DOHH2 (cell line): ENCODE measurements around the gene SLX4IP.

Source experiments
- H3F3A ChIP-seq: fragments of 200-600 bp; sonication (generic), shearing (Covaris generic); 2 replicates; pipeline ENCODE4 v1.6.0; 2016; ENCODE audit warnings: antibody characterized with exemption, mild to moderate bottlenecking; ENCODE audit not compliant: control insufficient read depth, insufficient read depth
- H3K27ac ChIP-seq: fragments of 200-600 bp; sonication (generic); 2 replicates; pipeline ENCODE4 v1.5.1; 2014; ENCODE audit warnings: low read depth, mild to moderate bottlenecking, low read length, moderate library complexity
- H3K27me3 ChIP-seq: fragments of 200-600 bp; sonication (generic); 2 replicates; pipeline ENCODE4 v1.6.1; 2014; ENCODE audit warnings: mild to moderate bottlenecking, low read length, mixed read lengths; ENCODE audit not compliant: control insufficient read depth
- H3K36me3 ChIP-seq: fragments of 200-600 bp; sonication (generic); 2 replicates; pipeline ENCODE4 v1.6.1; 2014; ENCODE audit warnings: mild to moderate bottlenecking, low read length, moderate library complexity, mixed read lengths; ENCODE audit not compliant: control insufficient read depth
- H3K4me1 ChIP-seq: fragments of 200-600 bp; sonication (generic); 2 replicates; pipeline ENCODE4 v1.6.1; 2014; ENCODE audit warnings: mild to moderate bottlenecking, low read length, mixed read lengths; ENCODE audit not compliant: control insufficient read depth
- H3K4me2 ChIP-seq: fragments of 200-600 bp; sonication (generic); 2 replicates; pipeline ENCODE4 v1.6.0; 2014; ENCODE audit warnings: mild to moderate bottlenecking, low read length, moderate library complexity
- H3K4me3 ChIP-seq: fragments of 200-600 bp; sonication (generic); 2 replicates; pipeline ENCODE4 v1.5.1; 2014; ENCODE audit warnings: mild to moderate bottlenecking, low read length, mixed read lengths
- H3K79me2 ChIP-seq: fragments of 200-600 bp; sonication (generic); 2 replicates; pipeline ENCODE4 v1.6.1; 2014; ENCODE audit warnings: mild to moderate bottlenecking, low read length, mixed read lengths; ENCODE audit not compliant: control insufficient read depth
- H3K9me2 ChIP-seq: fragments of 200-600 bp; sonication (generic); replicated peaks from 2 replicates; pipeline ENCODE4 v1.6.1; 2014; ENCODE audit warnings: mild to moderate bottlenecking, low read length, mixed read lengths; ENCODE audit not compliant: control insufficient read depth
- H3K9me3 ChIP-seq: fragments of 200-600 bp; sonication (generic); 2 replicates; pipeline ENCODE4 v1.6.1; 2014; ENCODE audit warnings: antibody characterized with exemption, low read length, mixed read lengths; ENCODE audit not compliant: control insufficient read depth, insufficient read depth
- H4K20me1 ChIP-seq: fragments of 200-600 bp; sonication (generic); 2 replicates; pipeline ENCODE4 v1.6.0; 2014; ENCODE audit warnings: low read depth, mild to moderate bottlenecking, antibody characterized with exemption, low read length, moderate library complexity; ENCODE audit not compliant: control insufficient read depth, insufficient read depth
- EZH2phosphoT487 ChIP-seq: fragments of 200-600 bp; sonication (generic); IDR thresholded peaks from 2 replicates; pipeline ENCODE4 v1.6.1; 2017; ENCODE audit warnings: borderline replicate concordance, mild to moderate bottlenecking, antibody characterized with exemption, low read length, moderate library complexity, mixed read lengths
- TF ChIP-seq, protein P1 (sequence below): fragments of 200-600 bp; sonication (generic); IDR thresholded peaks from one replicate; pipeline ENCODE4 v1.5.1; 2014; ENCODE audit warnings: antibody characterized with exemption, mild to moderate bottlenecking, low read depth, low read length; ENCODE audit not compliant: poor library complexity, severe bottlenecking

The SLX4IP gene

DNA sequence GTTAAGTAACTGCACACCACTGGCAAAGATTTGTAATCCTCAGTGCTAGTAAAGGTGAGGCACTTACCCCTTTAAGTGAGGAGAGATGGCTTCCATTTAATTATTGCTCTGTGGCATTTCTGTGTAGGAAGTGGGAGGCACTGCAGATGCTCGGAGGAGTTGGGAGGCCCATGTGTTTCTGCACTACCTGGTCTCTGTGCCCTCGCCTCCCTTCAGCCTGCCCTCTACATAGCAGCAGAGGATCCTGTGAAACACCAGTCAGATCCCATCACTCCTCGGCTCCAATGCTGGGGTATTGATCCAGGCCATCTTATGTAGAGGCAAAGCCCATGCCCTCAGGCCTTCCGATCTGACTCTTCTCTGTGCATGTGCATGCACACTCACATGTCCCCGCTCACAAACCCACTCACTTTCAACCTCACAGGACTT lies 67.0 kb downstream of the SLX4IP start:
- H3K79me2 ChIP-seq = peaks cover 22% of the 10 kb centered on the region
- H3K4me3 ChIP-seq = no peak overlapping the region
- H3K27ac ChIP-seq = no peak overlapping the region
- H3K4me1 ChIP-seq = no peaks in the 10 kb centered on the region
- H3K4me2 ChIP-seq = no peak overlapping the region
- no peaks in the 10 kb centered on the region for H3K27me3 ChIP-seq
- no peaks in the 10 kb centered on the region for H3F3A ChIP-seq
- no peaks in the 10 kb centered on the region for H4K20me1 ChIP-seq
- TF ChIP-seq, protein P1, sequence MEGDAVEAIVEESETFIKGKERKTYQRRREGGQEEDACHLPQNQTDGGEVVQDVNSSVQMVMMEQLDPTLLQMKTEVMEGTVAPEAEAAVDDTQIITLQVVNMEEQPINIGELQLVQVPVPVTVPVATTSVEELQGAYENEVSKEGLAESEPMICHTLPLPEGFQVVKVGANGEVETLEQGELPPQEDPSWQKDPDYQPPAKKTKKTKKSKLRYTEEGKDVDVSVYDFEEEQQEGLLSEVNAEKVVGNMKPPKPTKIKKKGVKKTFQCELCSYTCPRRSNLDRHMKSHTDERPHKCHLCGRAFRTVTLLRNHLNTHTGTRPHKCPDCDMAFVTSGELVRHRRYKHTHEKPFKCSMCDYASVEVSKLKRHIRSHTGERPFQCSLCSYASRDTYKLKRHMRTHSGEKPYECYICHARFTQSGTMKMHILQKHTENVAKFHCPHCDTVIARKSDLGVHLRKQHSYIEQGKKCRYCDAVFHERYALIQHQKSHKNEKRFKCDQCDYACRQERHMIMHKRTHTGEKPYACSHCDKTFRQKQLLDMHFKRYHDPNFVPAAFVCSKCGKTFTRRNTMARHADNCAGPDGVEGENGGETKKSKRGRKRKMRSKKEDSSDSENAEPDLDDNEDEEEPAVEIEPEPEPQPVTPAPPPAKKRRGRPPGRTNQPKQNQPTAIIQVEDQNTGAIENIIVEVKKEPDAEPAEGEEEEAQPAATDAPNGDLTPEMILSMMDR = no peak
- TF ChIP-seq EZH2phosphoT487 = no peak
- no peaks in the 10 kb centered on the region for H3K36me3 ChIP-seq
- no peaks in the 10 kb centered on the region for H3K9me3 ChIP-seq
- no peaks in the 10 kb centered on the region for H3K9me2 ChIP-seq

DNA sequence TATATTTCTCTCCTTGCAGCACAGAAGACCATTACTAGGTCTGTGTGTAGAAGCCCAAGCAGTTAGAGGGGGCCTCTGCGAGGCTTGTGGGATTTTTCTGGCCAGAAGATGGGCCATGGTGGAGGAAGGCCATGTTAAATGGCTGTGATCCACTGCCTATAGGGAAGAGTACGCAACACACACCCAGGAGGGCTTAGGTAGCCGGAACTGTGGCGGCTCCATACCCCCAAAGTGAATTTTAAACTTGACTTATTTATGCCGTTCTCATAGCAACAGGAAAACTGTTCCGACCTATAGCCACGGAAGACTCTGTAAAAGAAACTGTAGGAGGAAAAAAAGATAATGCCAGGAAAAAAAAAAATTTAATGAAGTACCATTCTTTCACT lies 69.5 kb downstream of the SLX4IP start:
- H3K4me1 ChIP-seq = no peaks in the 10 kb centered on the region
- H3F3A ChIP-seq = no peaks in the 10 kb centered on the region
- H3K36me3 ChIP-seq = no peaks in the 10 kb centered on the region

DNA sequence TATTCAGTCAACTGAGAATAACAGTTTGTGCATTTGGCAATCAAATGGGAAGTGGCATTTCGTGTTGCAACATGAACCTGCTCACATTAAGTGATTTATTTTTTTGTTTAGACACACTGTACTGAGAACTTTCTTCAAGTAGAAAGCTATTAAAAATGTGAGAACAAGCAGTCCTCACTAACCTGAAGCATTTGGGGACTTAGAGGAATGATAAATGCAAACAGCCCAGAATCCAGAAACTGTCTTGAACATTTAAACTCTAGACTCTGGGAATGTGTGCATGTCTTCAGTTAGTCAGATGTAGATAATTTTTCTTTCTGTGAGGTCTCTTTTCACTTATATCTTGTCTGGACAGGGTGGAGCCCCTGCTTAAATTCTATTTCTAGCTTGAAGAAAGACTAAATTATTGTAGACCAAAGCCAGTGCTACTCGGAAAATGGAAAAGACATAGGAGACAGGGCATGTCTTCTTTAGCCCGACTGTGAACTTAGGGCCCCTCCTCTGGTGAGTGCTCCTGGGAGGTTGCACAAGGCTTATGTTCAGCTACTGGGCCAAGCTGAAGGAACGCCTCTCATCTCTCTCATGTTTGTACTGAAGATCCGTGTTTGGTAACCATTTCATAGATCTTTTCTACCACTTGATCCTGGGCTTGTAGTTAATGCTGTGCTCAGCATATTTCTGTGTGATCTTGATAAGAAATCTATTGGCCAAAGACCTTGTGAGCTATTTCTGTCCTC lies 70.1 kb downstream of the SLX4IP start:
- H3K4me3 ChIP-seq = no peak overlapping the region
- H3K4me1 ChIP-seq = no peaks in the 10 kb centered on the region
- H3K27me3 ChIP-seq = no peaks in the 10 kb centered on the region
- peaks cover 8% of the 10 kb centered on the region for H3K79me2 ChIP-seq
- H3K36me3 ChIP-seq = no peaks in the 10 kb centered on the region
- H3K4me2 ChIP-seq = no peak overlapping the region
- H3K9me3 ChIP-seq = no peaks in the 10 kb centered on the region
- TF ChIP-seq, protein P1 = no peak
- no peak for TF ChIP-seq EZH2phosphoT487
- no peak overlapping the region for H3K27ac ChIP-seq
- H3K9me2 ChIP-seq = no peaks in the 10 kb centered on the region
- H4K20me1 ChIP-seq = no peaks in the 10 kb centered on the region
- no peaks in the 10 kb centered on the region for H3F3A ChIP-seq

More for the DNA sequence above, 69.5 kb downstream of the SLX4IP start:
- peaks cover 8% of the 10 kb centered on the region for H3K79me2 ChIP-seq
- no peak overlapping the region for H3K27ac ChIP-seq
- H3K4me2 ChIP-seq = no peak overlapping the region
- H3K9me2 ChIP-seq = no peaks in the 10 kb centered on the region
- no peaks in the 10 kb centered on the region for H3K27me3 ChIP-seq
- no peaks in the 10 kb centered on the region for H3K9me3 ChIP-seq
- no peaks in the 10 kb centered on the region for H4K20me1 ChIP-seq
- no peak overlapping the region for H3K4me3 ChIP-seq
- TF ChIP-seq, protein P1 = no peak
- TF ChIP-seq EZH2phosphoT487 = no peak
